Esophagus muscularis mucosa (tissue), 4 donors: ENCODE measurements around the gene TP73. TPM values are rescaled to one million over a fixed set of nuclear protein-coding genes. Genes with fewer than 3 reads are reported as not detected.

Experiments
- DNase-seq: peaks from one replicate; pipeline ENCODE4 v3.0.0-alpha.2; 2017; ENCODE audit errors: extremely low spot score
- H3K27ac ChIP-seq, 4 donors: fragments of 200-600 bp; sonication (generic); replicated peaks in 1 of 4; 1 replicate in 3 of 4; 2 replicates in 1 of 4; pipeline ENCODE4 v1.5.1; 2016 to 2019; ENCODE audit warnings: mild to moderate bottlenecking in 1 of 4
- H3K27me3 ChIP-seq, 4 donors: fragments of 200-600 bp; sonication (generic); one replicate each; pipeline versions ENCODE4 v1.5.1 to v1.6.0; 2016 to 2019
- H3K36me3 ChIP-seq, 4 donors: fragments of 200-600 bp; sonication (generic); one replicate each; pipeline ENCODE4 v1.5.1; 2016 to 2019
- H3K4me1 ChIP-seq, 4 donors: fragments of 200-600 bp; sonication (generic); one replicate each; pipeline ENCODE4 v1.5.1; 2016 to 2019
- H3K4me3 ChIP-seq, 4 donors: fragments of 200-600 bp; sonication (generic); 1 replicate in 2 of 4; 2 replicates in 2 of 4; pipeline ENCODE4 v1.5.1; 2016 to 2019; ENCODE audit warnings: mild to moderate bottlenecking in 4 of 4, moderate library complexity in 1 of 4
- H3K9me3 ChIP-seq, 4 donors: fragments of 200-600 bp; sonication (generic); 1 replicate in 3 of 4; 2 replicates in 1 of 4; pipeline ENCODE4 v1.5.1; 2016 to 2019
- EP300 ChIP-seq: sonication (generic); formaldehyde crosslinking; IDR thresholded peaks from one replicate; pipeline ENCODE4 v1.6.1; 2017; ENCODE audit warnings: antibody characterized with exemption
- POLR2A ChIP-seq: fragments of 450-650 bp; IDR thresholded peaks from one replicate; pipeline ENCODE4 v1.6.1; 2017; ENCODE audit warnings: antibody characterized with exemption, moderate library complexity, mild to moderate bottlenecking, low read depth
- POLR2AphosphoS5 ChIP-seq, 2 donors: sonication (generic); formaldehyde crosslinking; IDR thresholded peaks; one replicate each; pipeline ENCODE4 v1.6.1; 2017; ENCODE audit warnings: antibody characterized with exemption in 2 of 2
- WGBS: methylation state at CpG from one replicate; pipeline ENCODE4 v1.1.5; 2018; 5-methylcytosine and 5-hydroxymethylcytosine counted together
- intact Hi-C: fragments of 100-400 bp; cut with DNase I; formaldehyde crosslinking; loops from one replicate; pipeline ENCODE4 v1.15.1; 2023
- total RNA-seq, 4 donors: library from RNA; depleted of rRNA; stranded (reverse); fragments of >200 nt; gene quantifications; one replicate each; pipeline versions ENCODE4 v1.1.0 to v1.2.1, GENCODE V29; 2016
- TF ChIP-seq, protein P1 (sequence below), 3 experiments: fragments of 200-600 bp in 2 of 3; fragments of 450-650 bp in 1 of 3; sonication (generic) in 2 of 3; IDR thresholded peaks; one replicate each; pipeline ENCODE4 v1.5.1; 2017 to 2019; ENCODE audit warnings: antibody characterized with exemption in 3 of 3, mild to moderate bottlenecking in 2 of 3, moderate library complexity in 1 of 3

The TP73 gene
- total RNA-seq, 4 donors from 2014 or later = not detected

DNA sequence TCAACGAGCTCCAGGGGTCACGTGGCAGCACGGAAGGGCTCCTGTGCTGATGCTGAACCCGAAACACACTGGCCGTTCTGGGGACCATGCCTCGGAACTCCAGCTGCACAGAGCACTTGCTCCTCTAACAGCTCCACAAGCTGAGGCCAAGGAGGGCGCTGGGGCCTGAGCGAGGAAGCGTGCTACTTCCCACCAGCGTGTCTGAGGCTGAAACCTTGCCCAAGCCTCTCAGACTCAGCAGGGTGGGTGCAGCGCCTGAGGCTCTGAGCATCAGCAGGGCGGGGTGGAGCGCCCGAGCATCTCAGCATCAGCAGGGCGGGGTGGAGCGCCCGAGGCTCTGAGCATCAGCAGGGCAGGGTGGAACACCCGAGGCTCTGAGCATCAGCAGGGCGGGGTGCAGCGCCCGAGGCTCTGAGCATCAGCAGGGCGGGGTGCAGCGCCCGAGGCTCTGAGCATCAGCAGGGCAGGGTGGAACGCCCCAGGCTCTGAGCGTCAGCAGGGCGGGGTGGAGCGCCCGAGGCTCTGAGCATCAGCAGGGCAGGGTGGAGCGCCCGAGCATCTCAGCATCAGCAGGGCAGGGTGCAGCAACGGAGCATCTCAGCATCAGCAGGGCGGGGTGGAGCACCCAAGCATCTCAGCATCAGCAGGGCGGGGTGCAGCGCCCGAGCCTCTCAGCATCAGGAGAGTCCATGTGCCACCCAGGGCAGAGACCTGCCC is 12.0 kb upstream of the TP73 start:
- no peak for DNase-seq
- no peaks in the 10 kb centered on the region for H3K27me3 ChIP-seq
- H3K9me3 ChIP-seq = no peaks in the 10 kb centered on the region
- peaks cover 50 to 92% (median 80%) of the 10 kb centered on the region in 4 donors for H3K36me3 ChIP-seq
- H3K4me1 ChIP-seq = no peaks in the 10 kb centered on the region
- no peak overlapping the region for H3K27ac ChIP-seq
- no peak overlapping the region for H3K4me3 ChIP-seq
- intact Hi-C loops = no loop called here
- 88% methylated on average over 24 of the region's 36 CpGs for WGBS
- TF ChIP-seq, protein P1, sequence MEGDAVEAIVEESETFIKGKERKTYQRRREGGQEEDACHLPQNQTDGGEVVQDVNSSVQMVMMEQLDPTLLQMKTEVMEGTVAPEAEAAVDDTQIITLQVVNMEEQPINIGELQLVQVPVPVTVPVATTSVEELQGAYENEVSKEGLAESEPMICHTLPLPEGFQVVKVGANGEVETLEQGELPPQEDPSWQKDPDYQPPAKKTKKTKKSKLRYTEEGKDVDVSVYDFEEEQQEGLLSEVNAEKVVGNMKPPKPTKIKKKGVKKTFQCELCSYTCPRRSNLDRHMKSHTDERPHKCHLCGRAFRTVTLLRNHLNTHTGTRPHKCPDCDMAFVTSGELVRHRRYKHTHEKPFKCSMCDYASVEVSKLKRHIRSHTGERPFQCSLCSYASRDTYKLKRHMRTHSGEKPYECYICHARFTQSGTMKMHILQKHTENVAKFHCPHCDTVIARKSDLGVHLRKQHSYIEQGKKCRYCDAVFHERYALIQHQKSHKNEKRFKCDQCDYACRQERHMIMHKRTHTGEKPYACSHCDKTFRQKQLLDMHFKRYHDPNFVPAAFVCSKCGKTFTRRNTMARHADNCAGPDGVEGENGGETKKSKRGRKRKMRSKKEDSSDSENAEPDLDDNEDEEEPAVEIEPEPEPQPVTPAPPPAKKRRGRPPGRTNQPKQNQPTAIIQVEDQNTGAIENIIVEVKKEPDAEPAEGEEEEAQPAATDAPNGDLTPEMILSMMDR (IDR thresholded peaks at IDR 0.05) = no peak
- TF ChIP-seq EP300 = no peak
- TF ChIP-seq POLR2AphosphoS5 (IDR thresholded peaks at IDR 0.05) = no peak
- no peak for TF ChIP-seq POLR2A

DNA sequence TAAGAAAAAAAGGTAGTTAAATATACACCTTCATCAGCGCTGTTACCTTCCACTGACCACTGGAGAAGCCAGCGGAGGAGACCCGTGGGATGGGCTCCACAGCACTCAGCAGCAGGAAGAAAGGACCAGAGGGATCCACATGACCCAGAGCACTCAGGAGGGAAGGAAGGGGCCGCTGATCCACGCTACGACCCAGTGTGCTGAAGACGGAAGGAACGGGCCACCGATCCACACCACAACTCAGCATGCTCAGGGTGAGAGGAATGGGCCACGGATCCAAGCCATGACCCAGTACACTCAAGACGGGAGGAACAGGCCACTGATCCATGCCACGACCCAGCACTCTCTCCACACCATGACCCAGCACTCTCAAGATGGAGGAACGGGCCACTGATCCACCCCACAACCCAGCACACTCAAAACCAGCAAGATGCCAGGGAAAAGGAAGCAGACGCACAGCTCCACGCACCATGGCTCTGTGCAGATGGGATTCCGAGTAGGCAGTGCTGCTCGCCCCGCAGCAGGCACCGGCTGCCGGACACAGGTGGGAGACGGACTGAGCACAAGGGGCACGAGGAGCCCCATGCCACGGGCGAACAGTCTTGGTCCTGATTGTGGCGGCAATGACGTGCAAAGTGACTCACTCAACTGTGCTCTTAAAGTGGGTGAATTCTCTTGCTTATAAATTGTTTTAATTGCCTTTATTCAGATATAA is 11.1 kb upstream of the TP73 start:
- Histone ChIP-seq H3K27ac (no peak overlapping the region), H3K36me3 (peaks cover 43 to 92% (median 78%) of the 10 kb centered on the region in 4 donors), H3K9me3 (no peaks in the 10 kb centered on the region), H3K4me1 (no peaks in the 10 kb centered on the region), H3K4me3 (no peak overlapping the region), H3K27me3 (no peaks in the 10 kb centered on the region)
- DNase-seq = no peak
- 87% methylated on average over 25 of the region's 26 CpGs for WGBS
- no peak for TF ChIP-seq POLR2AphosphoS5 (IDR thresholded peaks at IDR 0.05)
- TF ChIP-seq, protein P1 (IDR thresholded peaks at IDR 0.05) = no peak
- TF ChIP-seq POLR2A = no peak
- TF ChIP-seq EP300 = no peak
- intact Hi-C loops = no loop called here

DNA sequence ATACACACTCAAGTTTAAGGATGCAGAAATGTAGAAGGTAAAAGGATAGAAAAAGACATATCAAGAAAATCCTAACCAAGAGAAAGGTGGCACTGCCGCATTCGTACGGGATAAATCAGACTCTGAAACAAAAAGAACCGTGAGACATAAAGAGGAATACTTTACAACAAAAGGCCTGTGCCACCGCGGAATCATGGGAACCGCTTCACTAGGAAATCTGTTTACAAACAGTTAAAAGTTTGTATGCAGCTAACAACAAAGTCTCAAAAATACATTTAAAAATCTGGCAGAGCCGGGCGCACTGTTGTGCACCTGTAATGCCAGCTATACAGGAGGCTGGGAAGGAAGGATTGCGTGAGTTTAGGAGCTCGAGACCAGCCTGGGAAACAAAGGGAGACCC is 10.5 kb upstream of the TP73 start:
- no peaks in the 10 kb centered on the region for H3K27me3 ChIP-seq
- no peak overlapping the region for H3K4me3 ChIP-seq
- no peaks in the 10 kb centered on the region for H3K9me3 ChIP-seq
- no peak overlapping the region for H3K27ac ChIP-seq
- H3K36me3 ChIP-seq = peaks cover 44 to 92% (median 78%) of the 10 kb centered on the region in 4 donors
- WGBS = 98% methylated on average over 11 of the region's 11 CpGs
- no peak for DNase-seq
- intact Hi-C loops = no loop called here
- no peak for TF ChIP-seq EP300
- no peak for TF ChIP-seq POLR2AphosphoS5 (IDR thresholded peaks at IDR 0.05)
- no peak for TF ChIP-seq POLR2A
- TF ChIP-seq, protein P1 (IDR thresholded peaks at IDR 0.05) = no peak
- H3K4me1 ChIP-seq = no peaks in the 10 kb centered on the region

DNA sequence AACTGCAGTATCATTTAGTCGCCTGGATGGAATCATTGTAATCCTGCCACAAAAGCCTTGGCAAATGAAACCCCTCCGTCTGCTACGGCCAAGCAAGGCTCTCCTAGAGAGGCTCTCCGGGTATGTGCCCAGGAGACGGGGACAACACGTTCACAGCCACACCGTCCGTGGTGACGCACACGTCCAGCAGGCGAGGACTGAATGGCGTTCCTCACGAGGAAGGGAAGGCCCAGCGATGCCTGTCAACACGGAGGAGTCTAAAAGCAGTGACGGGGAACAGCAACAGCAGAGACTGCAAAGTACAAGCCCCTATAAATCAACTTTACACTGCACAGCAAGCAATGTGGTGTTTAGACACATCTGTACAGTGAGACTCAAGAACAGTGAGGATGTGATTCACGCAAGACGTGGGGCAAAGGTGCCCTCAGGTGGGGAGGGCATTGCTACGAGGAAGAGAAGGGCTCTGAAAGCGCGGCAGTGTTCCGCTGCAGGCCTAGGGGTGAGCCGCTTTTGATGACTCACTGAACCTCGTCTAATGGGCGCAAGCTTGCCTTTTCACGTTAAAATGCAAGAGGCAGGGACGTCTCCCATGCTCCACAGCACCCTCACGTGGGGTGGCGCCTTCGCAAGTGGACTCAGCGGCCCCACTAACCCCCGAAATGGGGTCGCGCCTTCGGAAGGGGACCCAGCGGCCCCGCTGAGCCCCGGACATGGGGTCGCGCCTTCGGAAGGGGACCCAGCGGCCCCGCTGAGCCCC is 9.2 kb upstream of the TP73 start:
- TF ChIP-seq POLR2A (no peak), POLR2AphosphoS5 (IDR thresholded peaks at IDR 0.05) (no peak), EP300 (no peak)
- TF ChIP-seq, protein P1 (IDR thresholded peaks at IDR 0.05) = no peak
- H3K4me3 ChIP-seq = no peak overlapping the region
- 88% methylated on average over 27 of the region's 43 CpGs for WGBS
- H3K27me3 ChIP-seq = no peaks in the 10 kb centered on the region
- intact Hi-C loops = no loop called here
- no peaks in the 10 kb centered on the region for H3K9me3 ChIP-seq
- DNase-seq = no peak
- H3K4me1 ChIP-seq = no peaks in the 10 kb centered on the region
- peaks cover 35 to 91% (median 72%) of the 10 kb centered on the region in 4 donors for H3K36me3 ChIP-seq
- no peak overlapping the region for H3K27ac ChIP-seq
